GM21723 (cell line): ENCODE data around the gene FKBP1A.
"Not testable (repeated sequence)": the region's sequence is repeated elsewhere in the genome, so short reads cannot be mapped to it uniquely, and the experiment has no call there.

Experiments
- ATAC-seq: cut with Tn5 transposase; IDR thresholded peaks from one replicate; pipeline ENCODE4 v1.9.1; 2021; ENCODE audit warnings: mild to moderate bottlenecking, moderate library complexity; ENCODE audit not compliant: unreplicated experiment

Gene FKBP1A

DNA sequence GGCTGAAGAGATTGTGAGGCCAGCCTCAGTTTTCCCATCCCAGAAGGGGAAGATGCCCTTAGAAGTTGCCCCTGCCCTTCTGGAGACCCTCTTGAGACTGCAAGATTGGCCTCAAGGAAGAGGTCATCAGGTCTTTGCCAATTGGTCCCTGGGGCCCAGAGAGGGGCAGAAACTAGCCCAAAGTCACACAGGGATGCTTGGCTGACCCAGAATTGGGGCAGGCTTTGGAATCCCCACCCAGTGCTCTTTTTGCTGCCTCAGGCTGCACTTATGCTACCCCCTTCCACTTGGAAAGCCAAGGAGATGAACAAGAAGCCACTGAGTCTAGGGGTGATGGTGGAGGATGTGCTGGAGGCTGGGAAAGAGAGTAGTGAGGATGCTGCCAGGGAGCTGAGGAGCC, 24.9 kb upstream of the FKBP1A start:
- no peak for ATAC-seq

GRCh38 chr20:1417273-1417672, 24.4 kb upstream of the FKBP1A start:
- ATAC-seq: no peak

GRCh38 chr20:1415667-1416468, 23.0 kb upstream of the FKBP1A start:
- no peak for ATAC-seq

DNA sequence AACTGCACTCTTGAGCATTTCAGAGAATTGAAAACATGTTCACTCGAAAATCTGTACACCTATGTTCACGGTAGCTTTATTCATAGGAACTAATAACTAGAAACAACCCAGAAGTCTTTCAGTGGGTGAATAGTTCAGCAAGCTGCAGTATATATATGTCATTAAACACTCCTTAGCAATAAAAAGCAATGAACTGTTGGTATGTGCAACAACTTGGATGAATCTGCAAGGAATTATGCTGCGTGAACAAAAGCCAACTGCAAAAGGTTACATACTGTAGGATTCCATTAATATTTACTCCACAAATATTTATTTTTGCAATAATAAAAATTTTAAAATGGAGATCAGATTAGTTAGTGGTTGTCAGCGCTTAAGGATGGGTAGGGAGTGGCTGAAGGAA, 22.1 kb upstream of the FKBP1A start:
- ATAC-seq: no peak

DNA sequence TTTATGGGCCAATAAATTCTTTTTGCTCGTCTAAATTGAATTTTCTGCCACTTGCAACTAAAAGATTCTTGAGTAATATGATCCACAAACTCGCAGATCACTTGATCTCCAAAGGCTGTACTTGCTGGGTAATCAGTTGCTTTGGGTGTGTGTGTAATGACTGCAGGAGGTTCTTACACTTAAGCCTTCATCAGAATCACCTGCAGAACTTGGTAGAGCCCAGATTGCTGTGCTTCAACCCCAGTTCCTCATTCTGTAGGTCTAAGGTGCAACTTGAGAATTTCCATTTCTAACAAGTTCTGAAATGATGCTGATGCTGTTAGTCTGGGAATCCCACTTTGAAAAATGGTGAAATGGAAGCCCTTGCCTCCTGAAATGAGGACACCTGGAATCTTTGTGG, 12.9 kb upstream of the FKBP1A start:
- no peak for ATAC-seq

GRCh38 chr20:1403624-1404023, 10.8 kb upstream of the FKBP1A start:
- no peak for ATAC-seq

- ATAC-seq: no peak
Observed at GRCh38 chr20:1402149-1402548, 9.3 kb upstream of the FKBP1A start.

DNA sequence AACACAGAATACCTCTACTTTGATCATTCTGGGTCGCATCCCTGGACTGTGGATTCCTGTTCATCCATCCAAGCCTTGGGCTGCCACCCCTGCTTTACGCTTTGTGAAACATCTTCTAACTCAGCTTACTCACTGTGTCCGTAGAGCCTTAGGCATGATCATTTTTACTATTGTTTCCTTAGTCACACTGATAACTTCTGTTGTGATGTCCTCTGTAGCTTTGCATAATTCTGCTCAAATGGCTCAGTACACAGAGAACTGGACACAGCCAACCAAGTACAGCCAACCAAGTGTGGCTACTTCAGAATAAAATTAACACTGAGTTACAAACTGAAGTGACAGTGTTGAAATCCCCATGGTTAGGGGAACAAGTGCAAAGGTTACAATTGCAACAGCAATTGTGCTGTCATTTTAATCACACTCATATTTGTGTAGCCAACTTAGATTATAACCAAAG, 8.6 kb upstream of the FKBP1A start:
- no peak for ATAC-seq

DNA sequence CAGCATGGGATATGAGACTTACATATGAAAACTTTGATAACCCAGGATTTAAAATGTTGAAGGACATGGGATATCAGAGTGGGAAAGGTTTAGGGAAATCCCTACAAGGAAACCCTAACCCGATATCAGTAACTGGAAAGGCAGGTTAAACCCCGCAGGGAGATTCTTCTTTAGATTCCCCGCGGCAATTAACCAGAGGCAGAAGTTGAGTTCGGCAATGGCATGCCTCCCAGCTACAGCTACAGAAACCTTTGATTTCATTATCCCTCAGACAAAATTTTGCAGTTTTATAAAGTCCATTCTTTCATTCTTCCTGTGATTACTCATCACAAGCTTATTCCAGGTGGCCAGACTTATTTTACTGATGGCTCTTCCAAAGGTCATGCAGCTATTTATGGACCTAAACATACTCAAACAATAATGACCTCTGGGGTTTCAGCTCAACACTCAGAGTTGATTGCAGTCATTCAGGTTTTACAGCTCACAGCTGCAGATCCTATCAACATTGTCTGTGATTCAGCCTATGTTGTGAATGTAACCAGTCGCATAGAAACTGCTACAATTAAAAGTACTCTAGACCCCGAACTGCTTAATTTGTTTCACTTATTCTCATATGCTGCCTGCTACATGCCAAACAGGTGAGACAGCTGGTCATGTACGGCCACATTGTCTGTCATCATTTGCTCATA, 7.0 kb upstream of the FKBP1A start:
- not testable (repeated sequence) for ATAC-seq

DNA sequence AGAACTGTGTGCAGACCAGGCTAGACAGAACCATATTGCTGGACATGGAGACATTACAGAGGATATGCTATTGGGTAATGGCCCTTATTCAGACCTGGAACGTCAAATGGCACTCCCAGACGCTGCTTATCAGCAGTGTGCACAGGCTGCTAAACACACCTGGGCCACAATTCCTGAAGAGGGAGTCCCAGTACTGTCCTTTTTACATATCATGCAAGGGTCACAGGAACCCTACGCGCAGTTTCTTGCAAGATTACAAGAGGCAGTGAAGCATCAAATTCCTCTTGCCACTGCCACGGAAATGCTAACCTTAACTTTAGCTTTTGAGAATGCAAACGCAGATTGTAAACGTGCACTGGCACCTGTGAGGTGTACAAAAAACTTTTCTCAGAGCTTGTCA, 5.3 kb upstream of the FKBP1A start:
- ATAC-seq: not testable (repeated sequence)

- ATAC-seq: no peak
Observed at GRCh38 chr20:1397710-1398109, 4.9 kb upstream of the FKBP1A start.

DNA sequence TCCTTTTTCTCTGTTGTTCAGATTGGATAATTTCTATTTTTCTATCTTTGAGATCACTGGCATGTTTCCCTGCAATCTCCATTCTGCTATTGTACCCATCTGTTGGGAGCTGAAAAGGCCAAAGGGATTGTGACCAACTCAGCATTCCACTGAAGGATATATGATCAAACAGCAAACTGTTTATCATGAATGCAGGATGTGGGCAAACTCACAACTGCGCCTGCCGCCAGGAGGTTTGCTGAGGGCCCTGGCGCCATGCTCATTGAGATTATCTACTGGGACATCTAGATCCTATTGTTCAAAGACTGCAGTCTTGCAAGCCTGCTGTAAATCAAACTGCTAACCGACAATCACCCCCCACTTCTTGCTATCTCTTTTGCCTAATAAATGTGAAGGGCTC, 3.8 kb upstream of the FKBP1A start:
- no peak for ATAC-seq

- ATAC-seq: no peak
Observed at GRCh38 chr20:1396264-1396663, 3.4 kb upstream of the FKBP1A start.

DNA sequence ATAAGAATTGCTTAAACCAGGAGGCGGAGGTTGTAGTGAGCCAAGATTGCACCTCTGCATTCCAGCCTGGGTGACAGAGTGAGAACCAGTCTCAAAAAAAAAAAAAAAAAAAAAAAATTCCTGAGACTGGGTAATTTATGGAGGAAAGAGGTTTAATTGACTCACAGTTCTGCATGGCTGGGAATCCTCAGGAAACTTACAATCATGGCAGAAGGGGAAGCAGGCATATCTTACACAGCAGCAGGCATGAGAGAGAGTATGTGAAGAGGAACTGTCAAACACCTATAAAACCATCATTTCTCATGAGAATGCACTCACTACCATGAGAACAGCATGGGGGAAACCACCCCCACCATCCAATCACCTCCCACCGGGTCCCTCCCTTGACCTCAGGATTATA, 1.8 kb upstream of the FKBP1A start:
- ATAC-seq: no peak

- no peak for ATAC-seq
Observed at GRCh38 chr20:1393507-1393882, 641 bp upstream of the FKBP1A start.

GRCh38 chr20:1392443-1392692, 486 bp downstream of the FKBP1A start:
- peak; percentile 30 for ATAC-seq

- no peak for ATAC-seq
Observed at GRCh38 chr20:1391640-1392442, 1.0 kb downstream of the FKBP1A start.

DNA sequence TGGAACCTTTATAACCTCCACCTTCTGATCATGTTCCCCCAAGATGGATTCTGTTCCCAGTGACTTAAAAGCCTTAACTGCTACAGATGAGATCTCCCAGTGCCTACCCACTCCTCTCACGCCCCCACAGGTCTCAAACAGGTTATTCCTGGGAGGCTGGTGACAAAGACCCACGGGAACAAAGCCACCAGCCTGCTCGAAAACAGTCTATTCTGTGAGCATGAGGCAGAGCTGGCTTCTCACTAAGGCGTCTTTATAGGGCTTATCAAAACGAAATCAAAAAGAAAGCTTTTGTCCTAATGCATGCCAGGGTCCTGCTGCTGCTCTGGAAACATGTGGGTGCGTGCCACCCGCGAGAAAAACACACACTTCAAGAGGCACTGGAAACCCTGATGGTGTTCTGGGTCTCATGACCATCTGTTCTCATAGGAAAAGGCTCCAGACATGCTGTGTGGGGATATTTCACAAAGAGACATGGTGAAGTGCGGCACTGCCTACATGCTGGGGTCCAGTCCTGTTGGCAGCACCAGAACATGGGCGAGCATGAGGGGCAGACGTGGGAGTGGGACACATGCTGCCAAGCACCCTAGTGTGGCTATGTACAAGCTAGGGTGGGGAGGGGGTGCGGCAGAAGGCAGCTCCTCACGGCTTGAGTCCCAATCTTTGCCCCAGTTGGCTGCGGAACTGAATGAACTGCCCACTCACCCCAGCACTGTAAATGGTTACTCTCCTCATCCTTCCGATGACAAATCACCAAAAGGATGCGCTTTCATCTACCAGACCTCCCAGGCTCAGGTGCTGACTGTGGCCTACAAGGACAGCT, 2.1 kb downstream of the FKBP1A start:
- no peak for ATAC-seq

GRCh38 chr20:1389703-1390580, 2.9 kb downstream of the FKBP1A start:
- ATAC-seq: no peak
